Endothelial cell of umbilical vein (primary cell): ENCODE measurements around the gene LMO1. TPM values are rescaled to one million over a fixed set of nuclear protein-coding genes. Genes with fewer than 3 reads are reported as not detected.

Source experiments
- BruUV-seq: library from RNA; stranded (reverse); fragments of 400-500 nt; replicated peaks from 2 replicates; lab custom pipeline; 2021; lab: Mats Ljungman, UMichigan
- CTCF ChIA-PET: fragments of 300-600, 350-600 bp; sonication (Branson Sonifier 250); formaldehyde crosslinking; loops from one replicate; lab custom pipeline; 2021; ENCODE audit warnings: antibody characterized with exemption, inconsistent platforms; lab: Charles Lee
- POLR2A ChIA-PET: fragments of 300-600, 350-600 bp; sonication (Branson Sonifier 250); formaldehyde crosslinking; loops from one replicate; lab custom pipeline; 2021; ENCODE audit warnings: antibody characterized with exemption, inconsistent platforms; lab: Charles Lee
- DNase-seq: peaks from one replicate; pipeline ENCODE4 v3.0.0-alpha.2; 2011; ENCODE audit warnings: low read depth, low spot score
- FAIRE-seq: peaks from 2 replicates; lab custom pipeline; 2011; peaks lifted over from hg19 to GRCh38; lab: Jason Lieb, UNC
- H2AFZ ChIP-seq: 2 replicates; pipeline ENCODE4 v1.6.0; 2012; ENCODE audit warnings: low read depth, low read length, control low read depth, inconsistent platforms
- H3K27ac ChIP-seq: 2 replicates; pipeline ENCODE4 v1.5.1; 2011; ENCODE audit warnings: low read depth, mild to moderate bottlenecking, control low read depth, low read length, moderate library complexity; ENCODE audit not compliant: insufficient read depth
- H3K27me3 ChIP-seq, 2 experiments: 2 replicates each; pipeline versions ENCODE4 v1.6.0 to v1.6.1; 2011; ENCODE audit warnings: low read length in 2 of 2, mixed read lengths in 1 of 2; ENCODE audit not compliant: control insufficient read depth in 2 of 2, insufficient read depth in 2 of 2
- H3K36me3 ChIP-seq, 2 experiments: 2 replicates in 1 of 2; 3 replicates in 1 of 2; pipeline ENCODE4 v1.5.1; 2011; ENCODE audit warnings: low read length in 2 of 2, mild to moderate bottlenecking in 1 of 2, moderate library complexity in 1 of 2; ENCODE audit not compliant: control insufficient read depth in 2 of 2, insufficient read depth in 2 of 2; ENCODE audit errors: extremely low read depth in 1 of 2
- H3K4me1 ChIP-seq: 3 replicates; pipeline ENCODE4 v1.5.1; 2011; ENCODE audit warnings: mild to moderate bottlenecking, low read length; ENCODE audit not compliant: control insufficient read depth, insufficient read depth; ENCODE audit errors: extremely low read depth
- H3K4me2 ChIP-seq: 2 replicates; pipeline ENCODE4 v1.6.1; 2011; ENCODE audit warnings: low read length, control low read depth, mixed read lengths; ENCODE audit not compliant: insufficient read depth
- H3K4me3 ChIP-seq, 3 experiments: fragments of 200-600 bp in 1 of 3; sonication (generic), shearing (Covaris generic) in 1 of 3; replicated peaks in 1 of 3; 2 replicates each; pipeline ENCODE4 v1.5.1; 2011 to 2016; ENCODE audit warnings: control low read depth in 3 of 3, low read length in 3 of 3, mild to moderate bottlenecking in 2 of 3, inconsistent platforms in 1 of 3, low read depth in 1 of 3, moderate library complexity in 1 of 3; ENCODE audit not compliant: insufficient read depth in 1 of 3
- H3K79me2 ChIP-seq: 2 replicates; pipeline ENCODE4 v1.6.0; 2012; ENCODE audit warnings: low read length, inconsistent platforms; ENCODE audit not compliant: control insufficient read depth, insufficient read depth
- H3K9ac ChIP-seq: replicated peaks from 2 replicates; pipeline ENCODE3; 2011; ENCODE audit warnings: low read length, control low read depth; ENCODE audit not compliant: insufficient read depth; ENCODE audit errors: extremely low read depth
- H3K9me1 ChIP-seq: replicated peaks from 3 replicates; pipeline ENCODE4 v1.6.0; 2011; ENCODE audit warnings: mild to moderate bottlenecking, low read length; ENCODE audit not compliant: control insufficient read depth, insufficient read depth; ENCODE audit errors: extremely low read depth
- H3K9me3 ChIP-seq: replicated peaks from 2 replicates; pipeline ENCODE4 v1.5.1; 2012; ENCODE audit warnings: low read length, inconsistent platforms; ENCODE audit not compliant: control insufficient read depth, insufficient read depth
- H4K20me1 ChIP-seq: replicated peaks from 2 replicates; pipeline ENCODE3; 2011; ENCODE audit warnings: mild to moderate bottlenecking, low read length; ENCODE audit not compliant: control insufficient read depth, insufficient read depth; ENCODE audit errors: extremely low read depth
- GATA2 ChIP-seq: IDR thresholded peaks from 2 replicates; pipeline ENCODE4 v1.7.0; 2011; ENCODE audit warnings: low read depth, mild to moderate bottlenecking, moderate library complexity, mixed read lengths, low read length; ENCODE audit not compliant: insufficient read length, insufficient read depth
- MYC ChIP-seq: IDR thresholded peaks from one replicate; pipeline ENCODE4 v1.6.1; 2011; ENCODE audit warnings: mild to moderate bottlenecking, low read depth, low read length
- POLR2A ChIP-seq: IDR thresholded peaks from 2 replicates; pipeline ENCODE4 v1.6.1; 2012; ENCODE audit warnings: low read depth, mild to moderate bottlenecking, control low read depth, low read length
- POLR2AphosphoS5 ChIP-seq: IDR thresholded peaks from 2 replicates; pipeline ENCODE4 v1.6.1; 2012; ENCODE audit warnings: low read depth, mild to moderate bottlenecking, control low read depth, low read length, moderate library complexity; ENCODE audit not compliant: insufficient read depth
- dilution Hi-C: fragments of 300-500 bp; cut with MboI; formaldehyde crosslinking; loops from one replicate; pipeline ENCODE4 v1.15.0; 2019; ENCODE audit warnings: low sequenced_read_pairs; ENCODE audit not compliant: extremely low pct_ligation_motif_present
- intact Hi-C: fragments of 100-400 bp; cut with micrococcal nuclease; formaldehyde crosslinking; loops from one replicate; pipeline ENCODE4 v1.10.0; 2022
- polyA plus RNA-seq, 4 experiments: library from polyadenylated mRNA; depleted of rRNA in 3 of 4; stranded (reverse) in 3 of 4; unstranded in 1 of 4; fragments of >200 nt; gene quantifications; 2 replicates each; pipeline versions ENCODE4 v1.2.1 to v1.2.3, GENCODE V29; 2011 to 2012; ENCODE audit warnings: missing spikeins in 1 of 4
- total RNA-seq: library from RNA; stranded (reverse); gene quantifications from 2 replicates; pipeline ENCODE4 v1.2.3, GENCODE V29; 2021
- TF ChIP-seq, protein P1 (sequence below), 2 donors: IDR thresholded peaks; 1 replicate in 1 of 2; 2 replicates in 1 of 2; pipeline ENCODE4 v1.5.1; 2011; ENCODE audit warnings: low read length in 2 of 2, mild to moderate bottlenecking in 2 of 2, moderate library complexity in 2 of 2, control low read depth in 1 of 2, inconsistent platforms in 1 of 2, low read depth in 1 of 2; ENCODE audit not compliant: insufficient read depth in 1 of 2; ENCODE audit errors: extremely low read depth in 1 of 2

Gene LMO1
- total and polyA plus RNA-seq, 2 donors (not counting 3 experiments of a cell fraction or from before 2014, with no cell fraction given), result not detected

DNA sequence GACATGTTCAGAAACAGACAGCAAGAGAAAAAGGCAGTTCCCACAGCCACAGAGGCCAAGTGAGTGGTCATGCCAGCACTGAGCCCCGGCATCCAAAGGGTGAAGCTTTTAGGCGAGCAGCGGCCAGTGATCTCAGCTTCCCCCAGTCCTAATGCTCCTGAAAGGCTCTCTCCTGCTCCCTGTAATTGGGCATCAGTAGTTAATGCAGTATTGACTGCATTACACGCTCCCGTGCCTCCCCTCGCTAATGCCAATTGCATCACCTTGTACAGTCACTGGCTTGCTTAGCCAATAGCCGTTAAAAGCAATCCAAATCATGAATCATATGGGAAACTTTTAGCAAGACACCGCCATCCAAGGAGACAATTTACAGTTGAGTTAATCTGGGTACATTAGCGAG lies 4.9 kb downstream of the LMO1 start:
- H3K36me3 ChIP-seq, result no peaks in the 10 kb centered on the region
- H3K4me3 ChIP-seq, result no peak overlapping the region
- no peak overlapping the region for H2AFZ ChIP-seq
- dilution Hi-C loops, result no loop called here
- H3K9ac ChIP-seq, result no peak overlapping the region
- CTCF ChIA-PET, result interaction anchor here (1.8 kb wide), 1 partner anchor 12 kb away, joined by 4 read pairs; no protein-coding TSS in a partner anchor
- FAIRE-seq, result no peak
- intact Hi-C loops, result no loop called here
- H3K4me1 ChIP-seq, result peaks cover 4% of the 10 kb centered on the region
- no peak overlapping the region for H3K4me2 ChIP-seq
- H3K9me1 ChIP-seq, result no peaks in the 10 kb centered on the region
- no peaks in the 10 kb centered on the region for H4K20me1 ChIP-seq
- DNase-seq, result no peak
- H3K27ac ChIP-seq, result no peak overlapping the region
- POLR2A ChIA-PET, result no interaction called here
- peaks cover 27 to 28% of the 10 kb centered on the region in 2 experiments for H3K27me3 ChIP-seq
- H3K9me3 ChIP-seq, result no peaks in the 10 kb centered on the region
- no peaks in the 10 kb centered on the region for H3K79me2 ChIP-seq
- BruUV-seq, result no TSS peak
- no peak for TF ChIP-seq MYC
- TF ChIP-seq POLR2AphosphoS5, result no peak
- TF ChIP-seq, protein P1, sequence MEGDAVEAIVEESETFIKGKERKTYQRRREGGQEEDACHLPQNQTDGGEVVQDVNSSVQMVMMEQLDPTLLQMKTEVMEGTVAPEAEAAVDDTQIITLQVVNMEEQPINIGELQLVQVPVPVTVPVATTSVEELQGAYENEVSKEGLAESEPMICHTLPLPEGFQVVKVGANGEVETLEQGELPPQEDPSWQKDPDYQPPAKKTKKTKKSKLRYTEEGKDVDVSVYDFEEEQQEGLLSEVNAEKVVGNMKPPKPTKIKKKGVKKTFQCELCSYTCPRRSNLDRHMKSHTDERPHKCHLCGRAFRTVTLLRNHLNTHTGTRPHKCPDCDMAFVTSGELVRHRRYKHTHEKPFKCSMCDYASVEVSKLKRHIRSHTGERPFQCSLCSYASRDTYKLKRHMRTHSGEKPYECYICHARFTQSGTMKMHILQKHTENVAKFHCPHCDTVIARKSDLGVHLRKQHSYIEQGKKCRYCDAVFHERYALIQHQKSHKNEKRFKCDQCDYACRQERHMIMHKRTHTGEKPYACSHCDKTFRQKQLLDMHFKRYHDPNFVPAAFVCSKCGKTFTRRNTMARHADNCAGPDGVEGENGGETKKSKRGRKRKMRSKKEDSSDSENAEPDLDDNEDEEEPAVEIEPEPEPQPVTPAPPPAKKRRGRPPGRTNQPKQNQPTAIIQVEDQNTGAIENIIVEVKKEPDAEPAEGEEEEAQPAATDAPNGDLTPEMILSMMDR (IDR thresholded peaks at IDR 0.05; ENCODE audit: extremely low read depth in 1 of 2, insufficient read depth in 1 of 2, low read depth in 1 of 2, low read length in 2 of 2), result no peak

DNA sequence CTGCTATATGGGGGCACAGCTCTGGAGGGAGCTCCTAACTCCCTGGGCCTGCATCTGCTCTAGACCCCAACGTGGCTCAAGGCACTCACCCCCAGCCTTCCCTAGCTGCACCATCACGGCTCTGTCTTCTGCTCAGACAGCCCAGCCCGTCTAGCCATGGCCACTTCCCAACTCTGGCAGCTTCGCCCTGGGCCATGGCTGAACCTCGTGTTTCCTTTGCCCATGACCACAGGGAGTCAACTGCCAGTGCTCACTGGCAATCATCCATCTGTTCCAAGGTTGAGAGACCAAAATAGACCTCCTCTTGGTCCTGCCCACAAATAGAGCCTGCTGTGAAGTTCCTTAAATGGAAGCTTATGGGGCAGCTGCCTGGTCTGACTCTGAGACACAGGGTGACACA lies 5.4 kb downstream of the LMO1 start:
- intact Hi-C loops (no loop called here), dilution Hi-C loops (no loop called here)
- H3K79me2 ChIP-seq, result no peaks in the 10 kb centered on the region
- no peak for FAIRE-seq
- H3K9me3 ChIP-seq, result no peaks in the 10 kb centered on the region
- peaks cover under 1% of the 10 kb centered on the region for H3K4me1 ChIP-seq
- no TSS peak for BruUV-seq
- H3K4me2 ChIP-seq, result no peak overlapping the region
- no peak for DNase-seq
- H3K27ac ChIP-seq, result no peak overlapping the region
- POLR2A ChIA-PET, result no interaction called here
- H3K27me3 ChIP-seq, result peaks cover 24% of the 10 kb centered on the region in 2 experiments
- H3K9me1 ChIP-seq, result no peaks in the 10 kb centered on the region
- no peaks in the 10 kb centered on the region for H3K36me3 ChIP-seq
- TF ChIP-seq GATA2 (no peak), POLR2AphosphoS5 (no peak), MYC (no peak), POLR2A (no peak)
- H2AFZ ChIP-seq, result no peak overlapping the region
- no peak overlapping the region for H3K9ac ChIP-seq
- H3K4me3 ChIP-seq, result no peak overlapping the region
- CTCF ChIA-PET, result interaction anchor here (1.8 kb wide), 1 partner anchor 11 kb away, joined by 4 read pairs; no protein-coding TSS in a partner anchor
- no peaks in the 10 kb centered on the region for H4K20me1 ChIP-seq
